Measurements from ENCODE around the gene ABT1. TPM values are rescaled to one million over a fixed set of nuclear protein-coding genes. Genes with fewer than 3 reads are reported as not detected.
A peak's percentile ranks its signal among the peaks of the same experiment; 100 is the strongest.

The ABT1 gene
- total RNA-seq, 1 donor from 2014 or later = 13.1 TPM

GRCh38 chr6:26604797-26605196 is 8.0 kb downstream of the ABT1 start:
- Histone ChIP-seq H3K79me2 (ENCODE audit: low read depth) (no peaks in the 10 kb centered on the region), H3K4me1 (no peaks in the 10 kb centered on the region), H3F3A (ENCODE audit: low read depth) (no peaks in the 10 kb centered on the region), H3K9ac (no peak overlapping the region), H3K4me3 (no peak overlapping the region), H2AFZ (replicated peaks) (no peak overlapping the region), H3K27me3 (peaks cover 26% of the 10 kb centered on the region), H3K27ac (no peak overlapping the region), H3K9me3 (ENCODE audit: low read depth) (no peaks in the 10 kb centered on the region), H4K20me1 (ENCODE audit: low read depth) (no peaks in the 10 kb centered on the region), H3K36me3 (no peaks in the 10 kb centered on the region), H3K4me2 (no peak overlapping the region)
- Mint-ChIP-seq H3K27ac (no peak overlapping the region), H3K36me3 (peaks cover under 1% of the 10 kb centered on the region), H3K4me3 (no peak overlapping the region), H3K9me3 (no peaks in the 10 kb centered on the region), H3K27me3 (ENCODE audit: insufficient read depth, low read depth) (no peaks in the 10 kb centered on the region), H3K4me1 (no peaks in the 10 kb centered on the region)
- DNase-seq (ENCODE audit: low spot score) = no peak
- TF ChIP-seq EZH2phosphoT487 (IDR thresholded peaks at IDR 0.05) (no peak), CTCF (IDR thresholded peaks at IDR 0.05) (no peak), EZH2 (IDR thresholded peaks at IDR 0.05) (no peak)

- Mint-ChIP-seq H3K9me3 (peaks cover 2% of the 10 kb centered on the region), H3K27me3 (ENCODE audit: insufficient read depth, low read depth) (peaks cover 18% of the 10 kb centered on the region), H3K4me1 (no peaks in the 10 kb centered on the region), H3K27ac (no peak overlapping the region), H3K36me3 (no peaks in the 10 kb centered on the region), H3K4me3 (peak overlapping the region; percentile 12)
- no peak overlapping the region for H3K4me2 ChIP-seq
- H2AFZ ChIP-seq (replicated peaks) = peak overlapping the region; percentile 34
- no peaks in the 10 kb centered on the region for H3K36me3 ChIP-seq
- no peaks in the 10 kb centered on the region for H3K79me2 ChIP-seq (ENCODE audit: low read depth)
- DNase-seq (ENCODE audit: low spot score) = peak; percentile 71
- TF ChIP-seq CTCF (IDR thresholded peaks at IDR 0.05) (peak; percentile 76), EZH2 (IDR thresholded peaks at IDR 0.05) (no peak), EZH2phosphoT487 (IDR thresholded peaks at IDR 0.05) (no peak)
- no peak overlapping the region for H3K9ac ChIP-seq
- H3K4me1 ChIP-seq = no peaks in the 10 kb centered on the region
- no peaks in the 10 kb centered on the region for H3K9me3 ChIP-seq (ENCODE audit: low read depth)
- no peak overlapping the region for H3K27ac ChIP-seq
- H4K20me1 ChIP-seq (ENCODE audit: low read depth) = no peaks in the 10 kb centered on the region
- H3K27me3 ChIP-seq = peaks cover 53% of the 10 kb centered on the region
- H3K4me3 ChIP-seq = no peak overlapping the region
- no peaks in the 10 kb centered on the region for H3F3A ChIP-seq (ENCODE audit: low read depth)
Observed at GRCh38 chr6:26607434-26608230, 10.9 kb downstream of the ABT1 start.

GRCh38 chr6:26609463-26609862 is 12.7 kb downstream of the ABT1 start:
- Mint-ChIP-seq H3K27me3 (ENCODE audit: insufficient read depth, low read depth) (peaks cover 36% of the 10 kb centered on the region), H3K27ac (no peak overlapping the region)

More at GRCh38 chr6:26609463-26609862, 12.7 kb downstream of the ABT1 start:
- Mint-ChIP-seq H3K9me3 (peaks cover 5% of the 10 kb centered on the region), H3K4me3 (no peak overlapping the region), H3K4me1 (no peaks in the 10 kb centered on the region), H3K36me3 (no peaks in the 10 kb centered on the region)
- Histone ChIP-seq H3K27me3 (peaks cover 71% of the 10 kb centered on the region), H2AFZ (replicated peaks) (no peak overlapping the region), H3K9me3 (ENCODE audit: low read depth) (no peaks in the 10 kb centered on the region), H4K20me1 (ENCODE audit: low read depth) (no peaks in the 10 kb centered on the region), H3K9ac (no peak overlapping the region), H3K4me2 (no peak overlapping the region), H3K4me1 (peaks cover under 1% of the 10 kb centered on the region), H3F3A (ENCODE audit: low read depth) (no peaks in the 10 kb centered on the region), H3K4me3 (no peak overlapping the region), H3K27ac (no peak overlapping the region), H3K36me3 (no peaks in the 10 kb centered on the region), H3K79me2 (ENCODE audit: low read depth) (no peaks in the 10 kb centered on the region)
- no peak for TF ChIP-seq EZH2 (IDR thresholded peaks at IDR 0.05)
- TF ChIP-seq EZH2phosphoT487 (IDR thresholded peaks at IDR 0.05) = no peak
- TF ChIP-seq CTCF (IDR thresholded peaks at IDR 0.05) = no peak
- DNase-seq (ENCODE audit: low spot score) = no peak
